HepG2 (cell line): ENCODE data around the gene OVOL3. TPM values are rescaled to one million over a fixed set of nuclear protein-coding genes. Genes with fewer than 3 reads are reported as not detected.

Experiments used
- BCL3 ChIP-seq: sonication (generic); formaldehyde crosslinking; IDR thresholded peaks from 2 replicates; pipeline ENCODE4 v1.5.1; 2020; ENCODE audit warnings: mild to moderate bottlenecking, missing genetic modification reagents, moderate library complexity
- THRA ChIP-seq: sonication (generic); formaldehyde crosslinking; IDR thresholded peaks from 2 replicates; pipeline ENCODE4 v1.4.0; 2020; ENCODE audit warnings: missing genetic modification reagents, borderline replicate concordance
- THYN1 ChIP-seq: sonication (generic); formaldehyde crosslinking; IDR thresholded peaks from 2 replicates; pipeline ENCODE4 v1.8.1; 2023; ENCODE audit warnings: low read depth, mild to moderate bottlenecking, moderate library complexity, missing genetic modification reagents, borderline replicate concordance
- ZBTB3 ChIP-seq: sonication (generic); formaldehyde crosslinking; IDR thresholded peaks from 2 replicates; pipeline ENCODE4 v1.4.0; 2020; ENCODE audit warnings: low read depth, mild to moderate bottlenecking, moderate library complexity, missing genetic modification reagents, borderline replicate concordance
- ZNF234 ChIP-seq: sonication (generic); formaldehyde crosslinking; conservative IDR thresholded peaks from 2 replicates; pipeline ENCODE4 v1.5.1; 2020; ENCODE audit warnings: mild to moderate bottlenecking, missing genetic modification reagents
- ZNF407 ChIP-seq: sonication (generic); formaldehyde crosslinking; IDR thresholded peaks from one replicate; pipeline ENCODE4 v1.5.1; 2020; ENCODE audit warnings: mild to moderate bottlenecking, missing genetic modification reagents; ENCODE audit errors: not compliant biosample characterization
- ZNF609 ChIP-seq: sonication (generic); formaldehyde crosslinking; IDR thresholded peaks from 2 replicates; pipeline ENCODE4 v1.4.0; 2020; ENCODE audit warnings: mild to moderate bottlenecking, missing genetic modification reagents, borderline replicate concordance
- polyA plus RNA-seq, 8 experiments: library from polyadenylated mRNA; depleted of rRNA in 3 of 8; stranded (reverse) in 7 of 8; unstranded in 1 of 8; fragments of >200 nt; fragmentation: Illumina TruSeq in 4 of 8; extraction: Trizol in 4 of 8; gene quantifications; 2 replicates each; pipeline versions ENCODE4 v1.2.1 to v1.2.3, GENCODE V29; 2011 to 2016; ENCODE audit warnings: low read depth in 4 of 8, missing spikeins in 1 of 8, mixed read lengths in 1 of 8; ENCODE audit not compliant: insufficient read depth in 1 of 8
- total RNA-seq, 5 experiments: library from RNA; depleted of rRNA; stranded (reverse); fragments of >200 nt; fragmentation: Illumina TruSeq; extraction: Trizol; gene quantifications; 2 replicates each; pipeline ENCODE4 v1.2.3, GENCODE V29; 2016; ENCODE audit warnings: low read depth in 1 of 5

Gene OVOL3
- total and polyA plus RNA-seq, 2 of the 13 experiments (the other 11 are each of a cell fraction or from before 2014, with no cell fraction given): not detected

GRCh38 chr19:36089847-36090246 lies 21.1 kb upstream of the OVOL3 start (continued):
- TF ChIP-seq BCL3 (CRISPR knock-in tag) (no peak), ZNF234 (CRISPR knock-in tag) (no peak), ZNF407 (no peak), THYN1 (no peak), THRA (no peak), ZNF609 (no peak), ZBTB3 (no peak)
